GM13976 (cell line): ENCODE results near the gene NAV1.
"Not testable (repeated sequence)": the region's sequence is repeated elsewhere in the genome, so short reads cannot be mapped to it uniquely, and the experiment has no call there.

Source experiments
- DNase-seq: peaks from one replicate; pipeline ENCODE4 v3.0.0; 2012; ENCODE audit warnings: low spot score
- CTCF ChIP-seq: IDR thresholded peaks from 2 replicates; pipeline ENCODE4 v1.5.1; 2012; ENCODE audit warnings: borderline replicate concordance, mild to moderate bottlenecking; ENCODE audit not compliant: insufficient read depth; ENCODE audit errors: extremely low read depth, missing control alignments, control extremely low read depth
- in situ Hi-C: fragments of 300-500 bp; cut with MboI; formaldehyde crosslinking; loops from one replicate; pipeline ENCODE4 v1.12.0; 2022; ENCODE audit warnings: low sequenced_read_pairs, mixed read lengths, inconsistent platforms; ENCODE audit not compliant: unreplicated experiment

Gene NAV1

DNA sequence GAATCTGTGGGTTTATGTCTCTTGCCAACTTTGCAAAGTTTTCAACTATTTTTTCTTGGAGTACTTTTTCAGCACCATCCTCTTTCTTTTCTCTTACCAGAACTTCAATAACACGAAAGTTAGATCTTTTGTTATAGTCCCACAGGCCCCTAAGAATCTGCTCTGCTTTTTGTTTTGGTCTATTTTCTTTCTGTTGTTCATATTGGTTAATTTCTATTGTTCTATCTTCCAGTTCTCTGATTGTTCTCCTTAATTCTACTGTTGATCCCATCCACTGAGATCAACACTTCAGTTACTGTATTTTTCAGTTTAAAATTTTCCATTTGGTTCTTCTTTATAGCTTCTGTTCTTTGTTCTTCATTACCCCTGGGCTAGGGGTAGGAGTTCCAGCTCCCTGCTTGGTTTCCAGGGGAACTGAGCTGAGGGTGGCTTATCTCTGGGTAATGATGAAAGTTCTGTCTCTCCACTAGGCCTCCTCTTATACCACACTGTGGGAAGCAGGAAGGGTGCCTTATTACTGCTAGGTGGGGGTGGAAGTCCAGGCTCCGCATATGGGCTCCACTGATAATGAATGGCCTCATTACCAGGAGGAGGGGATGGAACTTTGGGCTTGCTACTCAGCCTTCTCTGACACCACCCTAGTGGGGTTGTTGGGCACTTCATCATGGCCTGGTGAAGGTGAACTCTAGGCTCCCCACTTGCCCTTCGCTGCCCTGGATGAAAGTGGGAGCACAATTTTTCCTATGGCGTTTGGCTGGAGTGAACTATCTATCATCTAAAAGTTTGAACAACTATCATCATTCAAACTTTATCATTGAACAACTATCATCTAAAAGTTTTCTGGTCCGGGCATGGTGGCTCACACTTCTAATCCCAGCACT is 39.3 kb downstream of the NAV1 start:
- TF ChIP-seq CTCF: no peak
- in situ Hi-C loops: no loop called here
- DNase-seq: no peak

DNA sequence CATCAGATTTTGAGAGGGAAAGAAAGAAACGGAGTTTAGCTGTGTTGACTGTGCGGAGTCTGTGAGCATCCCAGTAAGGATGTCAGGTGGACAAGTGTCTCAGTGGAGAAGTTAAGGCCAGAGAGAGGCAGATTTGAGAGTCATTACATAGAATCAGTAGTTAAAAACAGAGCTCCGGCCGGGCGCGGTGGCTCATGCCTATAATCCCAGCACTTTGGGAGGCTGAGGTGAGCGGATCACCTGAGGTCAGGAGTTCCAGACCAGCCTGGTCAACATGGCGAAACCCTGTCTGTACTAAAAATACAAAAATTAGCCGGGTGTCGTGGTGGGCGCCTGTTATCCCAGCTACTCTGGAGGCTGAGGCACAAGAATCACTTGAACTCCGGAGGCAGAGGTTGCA is 42.4 kb downstream of the NAV1 start:
- DNase-seq, in situ Hi-C loops: not testable (repeated sequence)

GRCh38 chr1:201582705-201583442 is 43.9 kb downstream of the NAV1 start:
- TF ChIP-seq CTCF: no peak
- no peak for DNase-seq
- in situ Hi-C loops: no loop called here

GRCh38 chr1:201583663-201584062 is 44.7 kb downstream of the NAV1 start:
- TF ChIP-seq CTCF: no peak
- no peak for DNase-seq
- in situ Hi-C loops: no loop called here

DNA sequence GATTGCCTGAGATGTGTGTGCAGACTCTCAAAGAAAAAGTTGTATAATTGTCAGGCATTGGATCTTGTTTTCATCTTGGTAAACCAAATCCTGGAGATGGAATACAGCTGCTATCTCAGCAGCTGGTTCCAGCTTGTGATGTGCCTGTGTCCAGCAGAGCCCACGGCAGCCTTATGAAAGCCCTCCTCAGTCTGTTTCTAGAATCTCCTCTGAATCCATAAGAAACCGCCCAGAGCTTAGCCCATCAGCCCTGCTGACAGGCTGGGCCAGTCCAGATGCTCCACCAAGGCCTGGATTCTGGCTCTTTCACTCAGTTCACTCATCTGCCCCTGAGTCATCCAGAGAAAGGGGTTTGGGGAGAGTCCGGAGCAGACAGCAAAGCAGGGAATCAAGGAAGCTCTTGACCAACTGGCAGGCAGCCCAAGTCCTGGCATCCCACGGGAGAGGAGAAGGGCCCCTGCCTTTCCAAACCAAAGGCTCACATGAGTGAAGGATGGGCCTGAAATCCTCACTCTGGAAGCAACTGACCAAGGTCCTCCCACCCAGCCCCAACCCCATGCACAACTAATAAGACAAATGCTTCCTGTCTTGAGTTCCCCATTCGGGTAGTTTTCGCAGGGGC is 45.7 kb downstream of the NAV1 start:
- in situ Hi-C loops: no loop called here
- no peak for TF ChIP-seq CTCF
- no peak for DNase-seq

DNA sequence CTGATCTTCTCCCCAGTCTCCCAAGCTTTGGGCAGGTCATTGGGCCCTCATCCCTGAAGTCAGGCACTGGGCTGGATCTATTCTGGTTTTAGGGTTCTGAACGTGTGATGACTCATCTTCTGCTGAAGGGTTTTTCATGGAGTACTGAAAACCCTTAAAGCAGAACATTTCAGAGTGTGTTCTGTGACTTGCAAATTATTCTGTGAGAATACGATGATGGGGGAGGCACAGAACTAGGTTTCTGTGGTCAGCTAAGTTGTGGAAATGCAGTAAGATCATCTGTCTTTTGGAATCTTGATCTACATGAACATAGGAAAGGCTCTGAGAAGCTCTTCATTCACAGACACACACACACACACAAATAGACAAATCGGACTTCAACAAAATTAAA is 46.2 kb downstream of the NAV1 start:
- no peak for TF ChIP-seq CTCF
- in situ Hi-C loops: no loop called here
- DNase-seq: no peak
